ENCODE results near the gene CRYBG1.

GRCh38 chr6:106477146-106477545 is 116.6 kb downstream of the CRYBG1 start:
- no peak for TF ChIP-seq POLR2AphosphoS5 (IDR thresholded peaks at IDR 0.05; ENCODE audit: low read length)
- TF ChIP-seq, protein P1, sequence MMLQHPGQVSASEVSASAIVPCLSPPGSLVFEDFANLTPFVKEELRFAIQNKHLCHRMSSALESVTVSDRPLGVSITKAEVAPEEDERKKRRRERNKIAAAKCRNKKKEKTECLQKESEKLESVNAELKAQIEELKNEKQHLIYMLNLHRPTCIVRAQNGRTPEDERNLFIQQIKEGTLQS (IDR thresholded peaks at IDR 0.05; ENCODE audit: borderline replicate concordance, extremely low read depth, low read depth, low read length): no peak
- TF ChIP-seq NFYB (IDR thresholded peaks at IDR 0.05; ENCODE audit: insufficient read depth, low read depth, low read length): no peak
- no peak for TF ChIP-seq CTCF (IDR thresholded peaks at IDR 0.05 in 2 of 3, conservative IDR thresholded peaks at IDR 0.05 in 1 of 3; ENCODE audit: control insufficient read depth in 2 of 3, extremely low read depth in 1 of 3, insufficient read depth in 1 of 3, low read depth in 3 of 3, low read length in 3 of 3)
- TF ChIP-seq E2F4 (IDR thresholded peaks at IDR 0.05; ENCODE audit: low read depth, low read length): no peak
- no peak for TF ChIP-seq SMC3 (IDR thresholded peaks at IDR 0.05; ENCODE audit: borderline replicate concordance, low read length)
